ENCODE measurements around the gene TNRC6C. TPM values are rescaled to one million over a fixed set of nuclear protein-coding genes. Genes with fewer than 3 reads are reported as not detected.

TNRC6C gene
- total and polyA plus RNA-seq, 9 of the 15 experiments (the other 6 are each of a cell fraction or from before 2014, with no cell fraction given): 0.20 to 4.9 (median 2.3) TPM

DNA sequence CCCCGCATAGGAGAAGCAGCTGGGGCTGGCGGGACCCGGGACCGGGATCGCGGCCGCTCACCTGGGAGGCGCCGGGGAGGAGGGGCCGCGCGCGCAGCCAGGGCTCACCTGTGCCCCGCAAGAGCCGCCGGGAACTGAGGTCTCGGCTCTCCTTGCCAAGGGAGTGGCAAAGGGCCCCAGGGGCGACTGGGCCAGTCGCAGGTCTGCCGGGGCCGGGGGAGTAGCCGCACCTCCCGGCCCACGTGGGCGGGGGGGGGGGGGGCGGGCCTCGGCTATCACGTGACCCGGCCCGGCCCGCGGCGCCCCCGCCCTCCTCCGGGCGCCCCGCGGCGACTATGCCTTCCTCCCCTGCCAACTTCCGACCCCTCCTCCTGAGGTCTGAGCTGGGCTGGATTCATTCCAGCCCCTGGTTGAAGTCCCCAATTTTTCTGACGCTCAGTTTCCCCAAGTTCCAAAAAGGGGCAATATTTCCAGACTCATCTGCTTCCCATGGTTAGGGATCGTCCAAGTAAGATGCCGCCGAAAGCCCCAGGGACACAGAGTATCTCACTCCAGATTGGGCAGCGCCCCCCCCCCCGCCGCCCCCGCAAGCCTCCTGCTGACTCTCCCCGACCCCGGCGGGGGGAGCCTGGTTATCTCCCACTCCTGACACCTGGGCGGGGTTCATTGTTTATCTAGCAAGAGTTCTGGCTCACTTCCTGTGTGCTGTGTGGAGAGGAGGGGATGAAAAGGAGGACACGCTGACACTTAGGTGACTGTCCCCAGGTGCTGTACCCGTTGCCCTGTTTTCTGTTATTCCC lies 170.2 kb downstream of the TNRC6C start, which contains the start of gene TMC6 (continued):
- no peak for TF ChIP-seq POLR3A (IDR thresholded peaks at IDR 0.05; ENCODE audit: borderline replicate concordance, extremely low read depth, insufficient read depth, insufficient read length)
- TF ChIP-seq BACH1 (tag; IDR thresholded peaks at IDR 0.05): no peak
- peak; percentile 88 for TF ChIP-seq ETV5 (CRISPR knock-in tag; IDR thresholded peaks at IDR 0.05; ENCODE audit: low read depth)
- no peak for TF ChIP-seq ZNF133 (CRISPR knock-in tag; IDR thresholded peaks at IDR 0.05)
- TF ChIP-seq ELF2 (CRISPR knock-in tag; IDR thresholded peaks at IDR 0.05): peak; percentile 56
- peak; percentile 33; the same call in 1 of the 2 replicates for TF ChIP-seq L3MBTL2 (IDR thresholded peaks at IDR 0.05)
- no peak for TF ChIP-seq ZNF507 (tag; conservative IDR thresholded peaks at IDR 0.05)
- TF ChIP-seq MAFF (IDR thresholded peaks at IDR 0.05; ENCODE audit: low read length): no peak
- TF ChIP-seq ZNF12 (CRISPR knock-in tag; IDR thresholded peaks at IDR 0.05): no peak
- TF ChIP-seq ZNF444 (CRISPR knock-in tag; IDR thresholded peaks at IDR 0.05): no peak
- TF ChIP-seq ZNF561 (CRISPR knock-in tag; conservative IDR thresholded peaks at IDR 0.05): no peak
- TF ChIP-seq, protein P1, sequence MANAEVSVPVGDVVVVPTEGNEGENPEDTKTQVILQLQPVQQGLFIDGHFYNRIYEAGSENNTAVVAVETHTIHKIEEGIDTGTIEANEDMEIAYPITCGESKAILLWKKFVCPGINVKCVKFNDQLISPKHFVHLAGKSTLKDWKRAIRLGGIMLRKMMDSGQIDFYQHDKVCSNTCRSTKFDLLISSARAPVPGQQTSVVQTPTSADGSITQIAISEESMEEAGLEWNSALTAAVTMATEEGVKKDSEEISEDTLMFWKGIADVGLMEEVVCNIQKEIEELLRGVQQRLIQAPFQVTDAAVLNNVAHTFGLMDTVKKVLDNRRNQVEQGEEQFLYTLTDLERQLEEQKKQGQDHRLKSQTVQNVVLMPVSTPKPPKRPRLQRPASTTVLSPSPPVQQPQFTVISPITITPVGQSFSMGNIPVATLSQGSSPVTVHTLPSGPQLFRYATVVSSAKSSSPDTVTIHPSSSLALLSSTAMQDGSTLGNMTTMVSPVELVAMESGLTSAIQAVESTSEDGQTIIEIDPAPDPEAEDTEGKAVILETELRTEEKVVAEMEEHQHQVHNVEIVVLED (CRISPR knock-in tag; IDR thresholded peaks at IDR 0.05): no peak
- TF ChIP-seq MXI1 (IDR thresholded peaks at IDR 0.05; ENCODE audit: low read depth, low read length): no peak
- TF ChIP-seq MEF2A (IDR thresholded peaks at IDR 0.05; ENCODE audit: control insufficient read depth, low read depth, low read length): no peak
- TF ChIP-seq SIRT6 (IDR thresholded peaks at IDR 0.05; ENCODE audit: low read depth, low read length): no peak
- TF ChIP-seq, protein P2, sequence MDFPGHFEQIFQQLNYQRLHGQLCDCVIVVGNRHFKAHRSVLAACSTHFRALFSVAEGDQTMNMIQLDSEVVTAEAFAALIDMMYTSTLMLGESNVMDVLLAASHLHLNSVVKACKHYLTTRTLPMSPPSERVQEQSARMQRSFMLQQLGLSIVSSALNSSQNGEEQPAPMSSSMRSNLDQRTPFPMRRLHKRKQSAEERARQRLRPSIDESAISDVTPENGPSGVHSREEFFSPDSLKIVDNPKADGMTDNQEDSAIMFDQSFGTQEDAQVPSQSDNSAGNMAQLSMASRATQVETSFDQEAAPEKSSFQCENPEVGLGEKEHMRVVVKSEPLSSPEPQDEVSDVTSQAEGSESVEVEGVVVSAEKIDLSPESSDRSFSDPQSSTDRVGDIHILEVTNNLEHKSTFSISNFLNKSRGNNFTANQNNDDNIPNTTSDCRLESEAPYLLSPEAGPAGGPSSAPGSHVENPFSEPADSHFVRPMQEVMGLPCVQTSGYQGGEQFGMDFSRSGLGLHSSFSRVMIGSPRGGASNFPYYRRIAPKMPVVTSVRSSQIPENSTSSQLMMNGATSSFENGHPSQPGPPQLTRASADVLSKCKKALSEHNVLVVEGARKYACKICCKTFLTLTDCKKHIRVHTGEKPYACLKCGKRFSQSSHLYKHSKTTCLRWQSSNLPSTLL (IDR thresholded peaks at IDR 0.05): no peak
- 0 out of 2 replicates have a peak, but pooled peaks have one; percentile 13 for TF ChIP-seq SMAD3 (CRISPR knock-in tag; conservative IDR thresholded peaks at IDR 0.05)
- no peak for TF ChIP-seq POLR2H (tag; IDR thresholded peaks at IDR 0.05; ENCODE audit: low read depth)
- TF ChIP-seq NCOA4 (IDR thresholded peaks at IDR 0.05; ENCODE audit: partially characterized antibody): no peak
- no peak for TF ChIP-seq SNAPC5 (CRISPR knock-in tag; IDR thresholded peaks at IDR 0.05)
- no peak for TF ChIP-seq PYGO2 (tag; IDR thresholded peaks at IDR 0.05)
- TF ChIP-seq, protein P3, sequence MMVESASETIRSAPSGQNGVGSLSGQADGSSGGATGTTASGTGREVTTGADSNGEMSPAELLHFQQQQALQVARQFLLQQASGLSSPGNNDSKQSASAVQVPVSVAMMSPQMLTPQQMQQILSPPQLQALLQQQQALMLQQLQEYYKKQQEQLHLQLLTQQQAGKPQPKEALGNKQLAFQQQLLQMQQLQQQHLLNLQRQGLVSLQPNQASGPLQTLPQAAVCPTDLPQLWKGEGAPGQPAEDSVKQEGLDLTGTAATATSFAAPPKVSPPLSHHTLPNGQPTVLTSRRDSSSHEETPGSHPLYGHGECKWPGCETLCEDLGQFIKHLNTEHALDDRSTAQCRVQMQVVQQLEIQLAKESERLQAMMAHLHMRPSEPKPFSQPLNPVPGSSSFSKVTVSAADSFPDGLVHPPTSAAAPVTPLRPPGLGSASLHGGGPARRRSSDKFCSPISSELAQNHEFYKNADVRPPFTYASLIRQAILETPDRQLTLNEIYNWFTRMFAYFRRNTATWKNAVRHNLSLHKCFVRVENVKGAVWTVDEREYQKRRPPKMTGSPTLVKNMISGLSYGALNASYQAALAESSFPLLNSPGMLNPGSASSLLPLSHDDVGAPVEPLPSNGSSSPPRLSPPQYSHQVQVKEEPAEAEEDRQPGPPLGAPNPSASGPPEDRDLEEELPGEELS (CRISPR knock-in tag; IDR thresholded peaks at IDR 0.05; ENCODE audit: borderline replicate concordance): no peak
- no peak for TF ChIP-seq TAF7 (tag; IDR thresholded peaks at IDR 0.05)
